Measurements from ENCODE around the gene IGLL1. TPM values are rescaled to one million over a fixed set of nuclear protein-coding genes. Genes with fewer than 3 reads are reported as not detected.
"Not testable (repeated sequence)": the region's sequence is repeated elsewhere in the genome, so short reads cannot be mapped to it uniquely, and the experiment has no call there.

IGLL1 gene
- total and polyA plus RNA-seq, 2 experiments from 2014 or later = not detected

GRCh38 chr22:23603266-23603665, 23.2 kb upstream of the IGLL1 start:
- 66 to 69% methylated on average over 7 of the region's 7 CpGs for WGBS, 2 experiments (ENCODE audit: low coverage in 1 of 2, low lambda C conversion rate in 2 of 2, missing lambda C conversion rate in 2 of 2)

GRCh38 chr22:23598805-23599518, 18.9 kb upstream of the IGLL1 start:
- Histone ChIP-seq H3K4me1 (ENCODE audit: insufficient read depth) (no peaks in the 10 kb centered on the region), H3K79me2 (ENCODE audit: insufficient read depth) (no peaks in the 10 kb centered on the region), H3F3A (ENCODE audit: insufficient read depth) (no peaks in the 10 kb centered on the region), H3K9me2 (ENCODE audit: insufficient read depth) (no peaks in the 10 kb centered on the region), H3K27ac (no peak overlapping the region), H3K4me2 (ENCODE audit: unreplicated experiment) (no peak overlapping the region), H3K9ac (no peak overlapping the region), H3K4me3 (no peak overlapping the region), H4K20me1 (ENCODE audit: insufficient read depth) (no peaks in the 10 kb centered on the region), H3K9me3 (ENCODE audit: low read depth) (no peaks in the 10 kb centered on the region), H3K27me3 (replicated peaks; ENCODE audit: insufficient read depth) (no peaks in the 10 kb centered on the region), H3K36me3 (ENCODE audit: low read depth) (no peaks in the 10 kb centered on the region), H2AFZ (no peak overlapping the region)
- TF ChIP-seq EZH2 (IDR thresholded peaks at IDR 0.05; ENCODE audit: insufficient read depth, poor library complexity, severe bottlenecking) (no peak), EZH2phosphoT487 (IDR thresholded peaks at IDR 0.05; ENCODE audit: insufficient read depth, low read depth) (no peak)
- 72 to 73% methylated on average over 9 of the region's 9 CpGs for WGBS, 2 experiments (ENCODE audit: low coverage in 1 of 2, low lambda C conversion rate in 2 of 2, missing lambda C conversion rate in 2 of 2)
- in situ Hi-C loops (cut with MboI) = no loop called here
- DNase-seq = no peak

More at GRCh38 chr22:23603266-23603665, 23.2 kb upstream of the IGLL1 start:
- Histone ChIP-seq H2AFZ (no peak overlapping the region), H3K9me2 (ENCODE audit: insufficient read depth) (no peaks in the 10 kb centered on the region), H3K9me3 (ENCODE audit: low read depth) (no peaks in the 10 kb centered on the region), H3K79me2 (ENCODE audit: insufficient read depth) (no peaks in the 10 kb centered on the region), H3F3A (ENCODE audit: insufficient read depth) (no peaks in the 10 kb centered on the region), H3K27me3 (replicated peaks; ENCODE audit: insufficient read depth) (no peaks in the 10 kb centered on the region), H3K27ac (no peak overlapping the region), H3K4me3 (no peak overlapping the region), H3K9ac (no peak overlapping the region), H3K36me3 (ENCODE audit: low read depth) (no peaks in the 10 kb centered on the region), H3K4me2 (ENCODE audit: unreplicated experiment) (no peak overlapping the region), H4K20me1 (ENCODE audit: insufficient read depth) (no peaks in the 10 kb centered on the region), H3K4me1 (ENCODE audit: insufficient read depth) (no peaks in the 10 kb centered on the region)
- TF ChIP-seq EZH2 (IDR thresholded peaks at IDR 0.05; ENCODE audit: insufficient read depth, poor library complexity, severe bottlenecking) (no peak), EZH2phosphoT487 (IDR thresholded peaks at IDR 0.05; ENCODE audit: insufficient read depth, low read depth) (no peak)
- in situ Hi-C loops (cut with MboI) = no loop called here
- no peak for DNase-seq

- DNase-seq; H3K4me3 ChIP-seq; in situ Hi-C loops (cut with MboI); H2AFZ ChIP-seq; H3K27ac ChIP-seq; H4K20me1 ChIP-seq (ENCODE audit: insufficient read depth); H3K4me2 ChIP-seq (ENCODE audit: unreplicated experiment); H3K36me3 ChIP-seq (ENCODE audit: low read depth); H3F3A ChIP-seq (ENCODE audit: insufficient read depth); H3K9me2 ChIP-seq (ENCODE audit: insufficient read depth); H3K27me3 ChIP-seq (replicated peaks; ENCODE audit: insufficient read depth); H3K9ac ChIP-seq; H3K79me2 ChIP-seq (ENCODE audit: insufficient read depth); H3K9me3 ChIP-seq (ENCODE audit: low read depth); H3K4me1 ChIP-seq (ENCODE audit: insufficient read depth): not testable (repeated sequence)
- WGBS, 2 experiments (ENCODE audit: low coverage in 1 of 2, low lambda C conversion rate in 2 of 2, missing lambda C conversion rate in 2 of 2) = 55 to 93% methylated on average over 2 to 7 of the region's 7 CpGs
Observed at GRCh38 chr22:23597576-23598268, 17.6 kb upstream of the IGLL1 start.

GRCh38 chr22:23595904-23596303, 15.8 kb upstream of the IGLL1 start:
- H2AFZ ChIP-seq; DNase-seq; H3K4me1 ChIP-seq (ENCODE audit: insufficient read depth); H3K36me3 ChIP-seq (ENCODE audit: low read depth); H3K4me3 ChIP-seq; H3K9me2 ChIP-seq (ENCODE audit: insufficient read depth); H3K9me3 ChIP-seq (ENCODE audit: low read depth); H4K20me1 ChIP-seq (ENCODE audit: insufficient read depth); H3K79me2 ChIP-seq (ENCODE audit: insufficient read depth); H3K4me2 ChIP-seq (ENCODE audit: unreplicated experiment); H3K27ac ChIP-seq; in situ Hi-C loops (cut with MboI); H3F3A ChIP-seq (ENCODE audit: insufficient read depth); H3K9ac ChIP-seq; H3K27me3 ChIP-seq (replicated peaks; ENCODE audit: insufficient read depth): not testable (repeated sequence)
- 44% methylated on average over 6 of the region's 6 CpGs for WGBS, 2 experiments (ENCODE audit: low coverage in 1 of 2, low lambda C conversion rate in 2 of 2, missing lambda C conversion rate in 2 of 2)

All from GM23248 (cell line).